22Rv1 (cell line): ENCODE results near the gene PAPPA.

Experiments
- H3K27ac ChIP-seq: fragments of 450-650 bp; 2 replicates; pipeline ENCODE4 v1.5.1; 2017
- ZFX ChIP-seq: fragments of 450-650 bp; IDR thresholded peaks from 2 replicates; pipeline ENCODE4 v1.6.1; 2017; ENCODE audit warnings: antibody characterized with exemption, borderline replicate concordance
- TF ChIP-seq, protein P1 (sequence below): fragments of 450-650 bp; IDR thresholded peaks from 2 replicates; pipeline ENCODE4 v1.5.1; 2017; ENCODE audit warnings: mild to moderate bottlenecking

Gene PAPPA

GRCh38 chr9:116333254-116333653, 179.7 kb downstream of the PAPPA start:
- TF ChIP-seq, protein P1, sequence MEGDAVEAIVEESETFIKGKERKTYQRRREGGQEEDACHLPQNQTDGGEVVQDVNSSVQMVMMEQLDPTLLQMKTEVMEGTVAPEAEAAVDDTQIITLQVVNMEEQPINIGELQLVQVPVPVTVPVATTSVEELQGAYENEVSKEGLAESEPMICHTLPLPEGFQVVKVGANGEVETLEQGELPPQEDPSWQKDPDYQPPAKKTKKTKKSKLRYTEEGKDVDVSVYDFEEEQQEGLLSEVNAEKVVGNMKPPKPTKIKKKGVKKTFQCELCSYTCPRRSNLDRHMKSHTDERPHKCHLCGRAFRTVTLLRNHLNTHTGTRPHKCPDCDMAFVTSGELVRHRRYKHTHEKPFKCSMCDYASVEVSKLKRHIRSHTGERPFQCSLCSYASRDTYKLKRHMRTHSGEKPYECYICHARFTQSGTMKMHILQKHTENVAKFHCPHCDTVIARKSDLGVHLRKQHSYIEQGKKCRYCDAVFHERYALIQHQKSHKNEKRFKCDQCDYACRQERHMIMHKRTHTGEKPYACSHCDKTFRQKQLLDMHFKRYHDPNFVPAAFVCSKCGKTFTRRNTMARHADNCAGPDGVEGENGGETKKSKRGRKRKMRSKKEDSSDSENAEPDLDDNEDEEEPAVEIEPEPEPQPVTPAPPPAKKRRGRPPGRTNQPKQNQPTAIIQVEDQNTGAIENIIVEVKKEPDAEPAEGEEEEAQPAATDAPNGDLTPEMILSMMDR, result no peak
- no peak for TF ChIP-seq ZFX
- no peak overlapping the region for H3K27ac ChIP-seq

- no peak overlapping the region for H3K27ac ChIP-seq
- TF ChIP-seq, protein P1, result no peak
- TF ChIP-seq ZFX, result no peak
Measured at GRCh38 chr9:116334546-116335150, 181.1 kb downstream of the PAPPA start.

DNA sequence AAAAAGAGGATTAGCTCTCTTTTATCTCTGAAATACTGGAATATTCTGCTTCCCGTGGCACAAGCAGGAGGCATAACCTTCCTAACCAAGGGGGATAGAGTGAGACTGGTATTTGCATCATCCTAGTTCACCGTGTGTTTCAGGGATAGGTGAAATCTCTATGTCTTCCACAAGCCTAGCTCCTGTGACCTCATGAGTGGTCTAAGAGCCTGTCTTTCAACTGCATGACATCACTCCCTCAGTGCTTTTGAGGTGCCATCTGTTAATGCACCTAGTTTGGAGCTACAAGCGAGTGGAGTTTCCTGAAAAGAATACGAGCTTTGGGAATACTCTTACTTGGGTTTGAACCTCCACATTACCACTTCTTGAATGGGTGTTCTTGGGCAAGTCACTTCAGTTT, 181.8 kb downstream of the PAPPA start:
- H3K27ac ChIP-seq, result no peak overlapping the region
- TF ChIP-seq, protein P1, result no peak
- no peak for TF ChIP-seq ZFX

DNA sequence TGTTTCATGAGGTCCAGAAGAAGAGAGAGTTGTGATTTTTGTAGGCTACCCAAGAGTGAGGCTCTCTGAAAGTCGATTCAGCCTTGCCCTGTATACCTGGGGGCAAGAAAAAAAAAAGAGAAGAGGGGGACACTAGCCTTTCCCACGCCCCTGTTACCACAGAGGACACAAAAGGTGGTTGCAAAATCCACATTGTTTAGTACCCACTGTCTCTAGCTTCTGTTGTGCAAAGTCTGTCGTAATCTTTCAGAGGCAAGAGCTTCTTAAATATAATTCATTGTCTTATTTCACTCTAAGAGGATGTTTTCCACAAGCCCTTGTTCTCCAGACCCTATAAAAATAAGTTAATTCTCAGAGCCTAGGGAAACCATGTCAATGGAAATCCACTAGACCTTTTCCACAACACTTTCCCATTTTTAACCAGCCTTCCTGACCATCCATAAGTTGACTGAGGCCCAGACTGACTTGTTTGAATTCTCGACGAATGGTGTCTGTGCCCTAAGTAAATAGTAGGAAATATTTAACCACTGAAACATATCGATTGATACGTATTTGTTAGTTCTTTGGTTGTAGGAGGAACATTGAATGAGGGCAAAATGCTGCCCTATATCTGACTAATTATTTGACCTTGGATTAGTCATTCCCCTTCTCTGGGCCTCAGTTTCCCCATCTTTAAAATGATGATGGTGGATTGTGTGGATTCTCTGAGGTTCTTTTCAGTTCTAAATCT, 182.7 kb downstream of the PAPPA start:
- TF ChIP-seq ZFX, result no peak
- H3K27ac ChIP-seq, result no peak overlapping the region

- H3K27ac ChIP-seq, result no peak overlapping the region
- TF ChIP-seq, protein P1, result no peak
- TF ChIP-seq ZFX, result no peak
Measured at GRCh38 chr9:116337015-116337414, 183.4 kb downstream of the PAPPA start.

- no peak overlapping the region for H3K27ac ChIP-seq
- TF ChIP-seq, protein P1, result no peak
- no peak for TF ChIP-seq ZFX
Measured at GRCh38 chr9:116340270-116340669, 186.7 kb downstream of the PAPPA start.

GRCh38 chr9:116342061-116342460, 188.5 kb downstream of the PAPPA start:
- no peak overlapping the region for H3K27ac ChIP-seq
- no peak for TF ChIP-seq ZFX
- TF ChIP-seq, protein P1, result no peak

- no peak overlapping the region for H3K27ac ChIP-seq
- TF ChIP-seq, protein P1, result no peak
- no peak for TF ChIP-seq ZFX
Measured at GRCh38 chr9:116342941-116343340, 189.3 kb downstream of the PAPPA start.
